Daoy (cell line): Measurements from ENCODE around the gene GAS2L2. TPM values are rescaled to one million over a fixed set of nuclear protein-coding genes. Genes with fewer than 3 reads are reported as not detected.
"Not testable (repeated sequence)": the region's sequence is repeated elsewhere in the genome, so short reads cannot be mapped to it uniquely, and the experiment has no call there.

Source experiments
- DNase-seq: peaks from one replicate; pipeline ENCODE4 v3.0.0-alpha.2; 2015; ENCODE audit warnings: low read depth
- total RNA-seq: library from RNA; depleted of rRNA; stranded (reverse); fragments of >200 nt; shearing (Covaris generic); gene quantifications from 2 replicates; pipeline ENCODE4 v1.2.3, GENCODE V29; 2014

The GAS2L2 gene
- total RNA-seq, 1 experiment from 2014 or later: not detected

GRCh38 chr17:35728551-35728950, 24.5 kb downstream of the GAS2L2 start:
- DNase-seq: no peak

- DNase-seq: no peak
Observed at GRCh38 chr17:35727635-35728034, 25.4 kb downstream of the GAS2L2 start.

- no peak for DNase-seq
Observed at GRCh38 chr17:35726953-35727460, 26.0 kb downstream of the GAS2L2 start.

GRCh38 chr17:35726127-35726952, 26.7 kb downstream of the GAS2L2 start:
- peak; percentile 82 for DNase-seq

GRCh38 chr17:35725802-35726126, 27.3 kb downstream of the GAS2L2 start:
- DNase-seq: no peak

GRCh38 chr17:35725058-35725457, 28.0 kb downstream of the GAS2L2 start:
- no peak for DNase-seq

GRCh38 chr17:35723735-35724134, 29.3 kb downstream of the GAS2L2 start:
- DNase-seq: no peak

- DNase-seq: no peak
Observed at GRCh38 chr17:35717475-35717874, 35.6 kb downstream of the GAS2L2 start.

- no peak for DNase-seq
Observed at GRCh38 chr17:35716897-35717465, 36.1 kb downstream of the GAS2L2 start.

GRCh38 chr17:35716173-35716572, 36.9 kb downstream of the GAS2L2 start:
- DNase-seq: no peak

- no peak for DNase-seq
Observed at GRCh38 chr17:35715416-35715815, 37.6 kb downstream of the GAS2L2 start.

GRCh38 chr17:35714988-35715387, 38.1 kb downstream of the GAS2L2 start:
- DNase-seq: no peak

- DNase-seq: peak; percentile 42
Observed at GRCh38 chr17:35713069-35713728, 39.8 kb downstream of the GAS2L2 start.

- no peak for DNase-seq
Observed at GRCh38 chr17:35710950-35711349, 42.1 kb downstream of the GAS2L2 start.

- DNase-seq: no peak
Observed at GRCh38 chr17:35709874-35710273, 43.2 kb downstream of the GAS2L2 start.

- DNase-seq: no peak
Observed at GRCh38 chr17:35708951-35709350, 44.1 kb downstream of the GAS2L2 start.

GRCh38 chr17:35708149-35708548, 44.9 kb downstream of the GAS2L2 start:
- no peak for DNase-seq

- DNase-seq: no peak
Observed at GRCh38 chr17:35705705-35706104, 47.3 kb downstream of the GAS2L2 start.

GRCh38 chr17:35705230-35705629, 47.8 kb downstream of the GAS2L2 start:
- no peak for DNase-seq

- DNase-seq: not testable (repeated sequence)
Observed at GRCh38 chr17:35703308-35703707, 49.7 kb downstream of the GAS2L2 start.

GRCh38 chr17:35701491-35701890, 51.5 kb downstream of the GAS2L2 start:
- no peak for DNase-seq

- DNase-seq: no peak
Observed at GRCh38 chr17:35700150-35700549, 52.9 kb downstream of the GAS2L2 start.

GRCh38 chr17:35698800-35699199, 54.2 kb downstream of the GAS2L2 start:
- no peak for DNase-seq
